Stimulated activated CD8-positive, alpha-beta memory T cell treated with anti-CD3 and anti-CD28 coated beads, Interleukin-15, amount 100 ng/mL, for 4 hours (primary cell): ENCODE measurements around the gene CCER1.
"Not testable (repeated sequence)": the region's sequence is repeated elsewhere in the genome, so short reads cannot be mapped to it uniquely, and the experiment has no call there.

Experiments used
- DNase-seq, 2 donors: peaks; one replicate each; pipeline ENCODE4 v3.0.0-alpha.2; 2020; ENCODE audit warnings: low read depth in 2 of 2

CCER1 gene

GRCh38 chr12:90954921-90955320 is at the start of gene CCER1:
CCER1 (minus strand) TSS chr12:90955176; CDS start chr12:90954742, 434 bp downstream.
- DNase-seq: no peak

GRCh38 chr12:91003737-91004136 is 48.8 kb upstream of the CCER1 start:
- DNase-seq: no peak

GRCh38 chr12:91001306-91001705 is 46.3 kb upstream of the CCER1 start:
- no peak for DNase-seq

- no peak for DNase-seq
Measured at GRCh38 chr12:90999966-91000365, 45.0 kb upstream of the CCER1 start.

GRCh38 chr12:90999527-90999926 is 44.6 kb upstream of the CCER1 start:
- DNase-seq: no peak

- DNase-seq: no peak
Measured at GRCh38 chr12:90995010-90995409, 40.0 kb upstream of the CCER1 start.

- DNase-seq: no peak
Measured at GRCh38 chr12:90991952-90992465, 37.0 kb upstream of the CCER1 start.

- no peak for DNase-seq
Measured at GRCh38 chr12:90990611-90991010, 35.6 kb upstream of the CCER1 start.

- DNase-seq: no peak
Measured at GRCh38 chr12:90989686-90990111, 34.7 kb upstream of the CCER1 start.

- no peak for DNase-seq
Measured at GRCh38 chr12:90987520-90987919, 32.5 kb upstream of the CCER1 start.

GRCh38 chr12:90987101-90987500 is 32.1 kb upstream of the CCER1 start:
- DNase-seq: no peak

- not testable (repeated sequence) for DNase-seq
Measured at GRCh38 chr12:90985331-90985730, 30.4 kb upstream of the CCER1 start.

GRCh38 chr12:90984114-90984513 is 29.1 kb upstream of the CCER1 start:
- DNase-seq: no peak

GRCh38 chr12:90982170-90982569 is 27.2 kb upstream of the CCER1 start:
- DNase-seq: no peak

- DNase-seq: no peak
Measured at GRCh38 chr12:90979951-90980350, 25.0 kb upstream of the CCER1 start.

GRCh38 chr12:90979019-90979418 is 24.0 kb upstream of the CCER1 start:
- DNase-seq: no peak

GRCh38 chr12:90978117-90978770 is 23.3 kb upstream of the CCER1 start:
- no peak for DNase-seq

GRCh38 chr12:90977224-90977623 is 22.2 kb upstream of the CCER1 start:
- DNase-seq: no peak

- DNase-seq: no peak
Measured at GRCh38 chr12:90974286-90974685, 19.3 kb upstream of the CCER1 start.

- no peak for DNase-seq
Measured at GRCh38 chr12:90972226-90972625, 17.2 kb upstream of the CCER1 start.

GRCh38 chr12:90970911-90971310 is 15.9 kb upstream of the CCER1 start:
- no peak for DNase-seq

GRCh38 chr12:90970471-90970870 is 15.5 kb upstream of the CCER1 start:
- DNase-seq: no peak

GRCh38 chr12:90969851-90970250 is 14.9 kb upstream of the CCER1 start:
- DNase-seq: no peak

- no peak for DNase-seq
Measured at GRCh38 chr12:90969346-90969745, 14.4 kb upstream of the CCER1 start.
